Esophagus squamous epithelium (tissue), 5 donors: ENCODE results near the gene CREB3L2. TPM values are rescaled to one million over a fixed set of nuclear protein-coding genes. Genes with fewer than 3 reads are reported as not detected.

Source experiments
- DNase-seq: peaks from one replicate; lab custom pipeline; 2025; lab: John Stamatoyannopoulos, UW
- H3K27ac ChIP-seq, 4 donors: fragments of 200-600 bp; sonication (generic); one replicate each; pipeline ENCODE4 v1.5.1; 2016 to 2019; ENCODE audit warnings: mild to moderate bottlenecking in 1 of 4
- H3K27me3 ChIP-seq, 4 donors: fragments of 200-600 bp; sonication (generic); 1 replicate in 3 of 4; 2 replicates in 1 of 4; pipeline versions ENCODE4 v1.5.1 to v1.6.0; 2017 to 2021; ENCODE audit warnings: antibody characterized with exemption in 1 of 4
- H3K36me3 ChIP-seq, 3 donors: fragments of 200-600 bp; sonication (generic); one replicate each; pipeline ENCODE4 v1.5.1; 2016 to 2019
- H3K4me1 ChIP-seq, 3 donors: fragments of 200-600 bp; sonication (generic); one replicate each; pipeline ENCODE4 v1.5.1; 2017 to 2019
- H3K4me3 ChIP-seq, 4 donors: fragments of 200-600 bp; sonication (generic); 1 replicate in 3 of 4; 2 replicates in 1 of 4; pipeline ENCODE4 v1.5.1; 2016 to 2019; ENCODE audit warnings: mild to moderate bottlenecking in 2 of 4, moderate library complexity in 1 of 4
- H3K9me3 ChIP-seq, 3 donors: fragments of 200-600 bp; sonication (generic); one replicate each; pipeline ENCODE4 v1.5.1; 2016 to 2019
- CTCF ChIP-seq, 6 experiments: fragments of 450-650 bp in 4 of 6; fragments of 200-600 bp in 2 of 6; sonication (generic) in 2 of 6; IDR thresholded peaks; one replicate each; pipeline ENCODE4 v1.5.1; 2016 to 2019; ENCODE audit warnings: antibody characterized with exemption in 6 of 6, mild to moderate bottlenecking in 4 of 6, moderate library complexity in 4 of 6
- POLR2A ChIP-seq, 4 donors: fragments of 450-650 bp; IDR thresholded peaks; one replicate each; pipeline ENCODE4 v1.6.1; 2017; ENCODE audit warnings: antibody characterized with exemption in 4 of 4, mild to moderate bottlenecking in 4 of 4, moderate library complexity in 3 of 4
- WGBS, 2 donors: methylation state at CpG; one replicate each; pipeline ENCODE4 v1.1.5; 2018; 5-methylcytosine and 5-hydroxymethylcytosine counted together
- intact Hi-C: fragments of 100-400 bp; cut with DNase I; formaldehyde crosslinking; loops from one replicate; pipeline ENCODE4 v1.15.0; 2022
- total RNA-seq, 4 donors: library from RNA; depleted of rRNA; stranded (reverse); fragments of >200 nt; gene quantifications; one replicate each; pipeline ENCODE4 v1.1.0, GENCODE V29; 2016
- donor health status: DM: yes; HTN: yes; CAD: no.

The CREB3L2 gene
- total RNA-seq, 4 donors from 2014 or later = 14.9 to 21.9 (median 17.3) TPM

DNA sequence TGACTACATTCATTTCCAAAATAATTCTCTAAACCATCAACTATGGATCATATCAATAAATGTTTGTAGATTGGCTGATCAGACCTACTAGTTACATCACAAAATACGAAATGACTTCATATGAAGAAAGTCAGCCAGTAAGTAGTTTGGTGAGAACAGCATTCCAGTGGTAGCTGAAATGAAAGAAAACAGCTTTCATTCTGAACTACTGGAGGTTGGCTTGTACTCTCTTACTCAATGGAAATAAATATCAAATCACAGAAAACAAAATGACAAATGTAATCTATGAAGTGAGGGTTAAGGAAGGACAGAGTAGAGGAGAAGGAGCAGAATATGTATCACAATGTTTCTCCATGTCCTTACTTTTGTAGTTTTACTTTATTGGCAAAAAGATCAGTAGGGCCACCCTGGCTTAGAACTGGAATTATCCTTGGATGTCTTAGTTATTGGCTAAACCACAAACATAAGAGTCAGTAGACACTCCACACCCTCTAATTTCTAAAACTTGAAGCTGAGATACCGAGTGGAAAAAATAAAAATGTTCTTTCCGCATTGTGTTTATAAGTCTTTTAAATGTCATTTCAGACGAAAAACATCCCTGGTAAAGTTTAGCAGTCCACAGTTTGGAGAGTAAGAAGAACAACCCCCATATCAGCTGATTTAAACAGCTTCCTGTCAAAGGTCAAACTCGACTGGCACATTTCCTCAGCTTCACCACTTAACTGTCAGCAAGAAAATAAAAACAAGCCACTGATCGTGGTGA is 81.1 kb downstream of the CREB3L2 start:
- H3K27ac ChIP-seq = peak overlapping the region in 3 of 4 donors; percentile 9 to 17 (median 15)
- no peak for TF ChIP-seq CTCF (IDR thresholded peaks at IDR 0.05)
- TF ChIP-seq POLR2A (IDR thresholded peaks at IDR 0.05) = no peak
- 56 to 62% methylated on average over 6 of the region's 6 CpGs for WGBS, 2 donors
- H3K4me1 ChIP-seq = peaks cover 0 to 17% (median 5%) of the 10 kb centered on the region in 3 donors
- DNase-seq = no peak
- intact Hi-C loops = no loop called here
- peaks cover 0 to 19% (median 0%) of the 10 kb centered on the region in 3 donors for H3K36me3 ChIP-seq
- no peaks in the 10 kb centered on the region for H3K27me3 ChIP-seq
- H3K4me3 ChIP-seq = no peak overlapping the region
- H3K9me3 ChIP-seq = no peaks in the 10 kb centered on the region

DNA sequence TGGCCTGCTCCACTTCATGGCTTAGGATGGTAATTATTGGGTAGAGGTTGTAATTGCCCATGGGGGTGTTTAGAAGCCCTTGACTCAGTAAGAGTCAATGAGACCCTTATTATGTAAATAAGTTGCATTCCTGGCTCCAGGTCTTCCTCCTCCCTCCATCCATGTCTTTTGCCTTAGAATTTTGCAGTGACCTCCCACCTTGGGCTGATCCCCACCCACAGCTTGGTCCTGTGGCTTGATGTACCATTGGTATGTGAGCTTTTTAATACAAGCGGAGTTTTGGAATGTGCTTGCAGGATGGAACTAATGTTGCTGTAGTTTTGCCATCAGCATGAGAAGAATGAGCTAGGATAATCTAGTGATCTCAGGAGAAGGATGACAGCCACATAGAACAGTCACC is 81.9 kb downstream of the CREB3L2 start:
- TF ChIP-seq CTCF (IDR thresholded peaks at IDR 0.05) (no peak), POLR2A (IDR thresholded peaks at IDR 0.05) (no peak)
- peaks cover 0 to 17% (median 5%) of the 10 kb centered on the region in 3 donors for H3K4me1 ChIP-seq
- H3K36me3 ChIP-seq = peaks cover 0 to 19% (median 0%) of the 10 kb centered on the region in 3 donors
- H3K27ac ChIP-seq = peak overlapping the region in 2 of 4 donors; percentile 9 to 17
- no peaks in the 10 kb centered on the region for H3K9me3 ChIP-seq
- DNase-seq = no peak
- H3K4me3 ChIP-seq = no peak overlapping the region
- 88 to 100% methylated on average over 1 of the region's 1 CpG for WGBS, 2 donors
- H3K27me3 ChIP-seq = no peaks in the 10 kb centered on the region
- intact Hi-C loops = no loop called here

DNA sequence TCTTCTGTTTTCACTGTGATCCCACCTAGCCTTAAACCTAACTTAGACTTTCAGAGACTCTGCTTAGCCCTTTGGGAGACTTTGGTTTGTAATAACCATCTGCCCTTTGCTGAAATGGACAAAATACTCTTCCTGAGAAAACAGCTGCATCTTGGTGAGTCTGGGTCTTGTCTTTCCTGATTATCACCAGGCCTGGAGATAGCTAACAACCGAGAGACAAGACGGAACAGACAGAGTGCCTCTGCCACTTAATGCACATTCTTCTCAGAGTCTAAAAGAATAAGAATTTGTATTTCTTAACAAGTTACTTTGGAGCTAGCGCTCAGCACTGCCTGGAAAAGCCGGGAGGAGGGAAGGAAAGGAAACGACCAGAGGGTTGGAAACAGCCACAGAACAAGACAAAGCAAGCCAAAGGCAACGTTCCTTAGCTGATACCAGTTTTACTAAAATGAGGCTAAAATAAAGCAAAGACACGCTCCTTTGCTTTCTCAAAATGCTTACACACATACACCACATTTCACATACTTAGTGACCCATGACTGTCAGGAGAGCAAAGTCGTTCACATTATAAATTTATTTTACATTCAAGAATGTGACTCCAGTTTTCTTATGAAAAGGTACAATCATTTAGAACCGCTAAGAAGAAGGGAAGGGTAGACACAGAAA is 84.8 kb downstream of the CREB3L2 start:
- no peak for DNase-seq
- Histone ChIP-seq H3K9me3 (no peaks in the 10 kb centered on the region), H3K4me1 (peaks cover 0 to 17% (median 5%) of the 10 kb centered on the region in 3 donors), H3K27me3 (no peaks in the 10 kb centered on the region), H3K36me3 (peaks cover 0 to 42% (median 9%) of the 10 kb centered on the region in 3 donors), H3K4me3 (no peak overlapping the region), H3K27ac (no peak overlapping the region)
- WGBS, 2 donors = 45 to 52% methylated on average over 9 of the region's 9 CpGs
- intact Hi-C loops = no loop called here
- TF ChIP-seq POLR2A (IDR thresholded peaks at IDR 0.05) (no peak), CTCF (IDR thresholded peaks at IDR 0.05) (no peak)

- Histone ChIP-seq H3K27me3 (no peaks in the 10 kb centered on the region), H3K36me3 (peaks cover 0 to 48% (median 9%) of the 10 kb centered on the region in 3 donors), H3K27ac (no peak overlapping the region), H3K4me1 (peaks cover 0 to 13% (median 5%) of the 10 kb centered on the region in 3 donors), H3K9me3 (no peaks in the 10 kb centered on the region), H3K4me3 (no peak overlapping the region)
- intact Hi-C loops = no loop called here
- 89 to 95% methylated on average over 7 to 8 of the region's 8 CpGs for WGBS, 2 donors
- TF ChIP-seq CTCF (IDR thresholded peaks at IDR 0.05) (no peak), POLR2A (IDR thresholded peaks at IDR 0.05) (no peak)
- no peak for DNase-seq
Observed at GRCh38 chr7:137916564-137916963, 85.3 kb downstream of the CREB3L2 start.

GRCh38 chr7:137915266-137915665 is 86.6 kb downstream of the CREB3L2 start:
- Histone ChIP-seq H3K27ac (no peak overlapping the region), H3K4me3 (no peak overlapping the region), H3K9me3 (no peaks in the 10 kb centered on the region), H3K4me1 (peaks cover 0 to 8% (median 0%) of the 10 kb centered on the region in 3 donors), H3K36me3 (peaks cover 0 to 60% (median 9%) of the 10 kb centered on the region in 3 donors), H3K27me3 (no peaks in the 10 kb centered on the region)
- WGBS, 2 donors = 73 to 89% methylated on average over 3 of the region's 3 CpGs
- TF ChIP-seq POLR2A (IDR thresholded peaks at IDR 0.05) = no peak
- TF ChIP-seq CTCF (IDR thresholded peaks at IDR 0.05) = no peak
- DNase-seq = no peak
- intact Hi-C loops = no loop called here
